Measurements from ENCODE around the gene SLC1A2. TPM values are rescaled to one million over a fixed set of nuclear protein-coding genes. Genes with fewer than 3 reads are reported as not detected.

Gene SLC1A2
- total RNA-seq (under 1 TPM in 1 of 2 donors, not detected in 1; 0.12 TPM), total RNA-seq (0.12 to 0.23 reads per million in 2 donors)

DNA sequence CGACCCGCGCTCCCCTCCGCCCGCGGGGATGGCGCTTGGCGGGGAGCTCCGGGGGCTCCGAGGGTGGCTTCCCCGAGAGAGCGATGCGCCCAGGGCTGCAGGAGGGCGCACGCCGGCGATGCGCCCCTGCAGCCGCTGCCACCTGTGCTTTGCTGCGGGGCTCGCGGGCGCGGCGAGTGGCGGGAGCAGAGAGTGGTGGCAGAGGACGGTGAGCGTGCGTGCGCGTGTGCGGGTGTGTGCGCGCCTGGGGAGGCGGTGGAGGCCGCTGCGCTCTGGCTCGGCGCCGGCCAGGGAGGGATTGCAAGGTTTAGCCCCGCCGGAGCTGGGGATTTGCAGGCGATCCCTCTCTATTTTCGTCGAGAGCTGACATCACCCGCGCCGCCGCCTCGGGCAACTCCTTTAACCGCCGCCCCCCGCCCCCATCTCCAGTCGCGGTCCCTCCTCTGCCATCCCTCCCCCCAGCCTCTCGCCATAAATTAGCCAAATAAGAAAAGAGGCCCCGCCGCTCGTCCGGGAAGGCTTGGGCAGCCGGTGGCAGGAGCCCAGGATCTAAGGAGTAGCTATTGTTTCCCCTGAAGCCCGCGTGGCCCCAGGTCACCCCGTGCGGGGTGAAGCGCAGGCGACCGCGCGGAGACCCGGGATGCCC, at the start of gene SLC1A2:
Gene SLC1A2 (minus strand): TSS at position 375 of the 646 bp plus-strand sequence. CDS start 592 bp downstream, outside the sequence.
- Mint-ChIP-seq H3K4me1 (peaks cover 12% of the 10 kb centered on the region), H3K27ac (no peak within 1 kb of the TSS), H3K27me3 (peaks cover 86% of the 10 kb centered on the region), H3K36me3 (ENCODE audit: low read depth) (peaks cover 7% of the 10 kb centered on the region), H3K4me3 (peak within 1 kb of the TSS; percentile 80)
- ATAC-seq (no peak), DNase-seq (no peak)
- no peaks in the 10 kb centered on the region for H3K9me3 ChIP-seq (ENCODE audit: control insufficient read depth, low read length, poor library complexity, severe bottlenecking)

DNA sequence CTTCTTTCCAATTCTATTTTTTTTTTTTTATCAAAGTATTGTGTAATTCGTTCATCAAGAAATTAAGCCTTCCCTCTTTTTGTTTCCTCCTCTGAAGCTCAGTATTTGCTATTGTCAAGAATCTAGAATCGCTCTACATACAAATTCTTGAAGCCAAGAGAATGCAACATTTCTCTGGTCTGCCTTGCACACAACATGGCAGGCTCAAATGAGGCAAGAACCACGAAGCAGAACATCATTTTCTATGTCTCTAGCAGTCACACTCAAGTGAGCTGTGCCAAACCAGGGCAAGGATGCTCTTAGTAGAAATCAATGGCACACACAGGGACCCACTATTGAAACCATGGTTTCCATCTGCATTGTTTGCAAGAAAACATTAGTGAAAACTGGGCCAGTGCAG, 46.7 kb upstream of the SLC1A2 start:
- Mint-ChIP-seq H3K27me3 (peaks cover 89% of the 10 kb centered on the region), H3K4me1 (peaks cover 3% of the 10 kb centered on the region), H3K4me3 (no peak overlapping the region), H3K36me3 (ENCODE audit: low read depth) (peaks cover under 1% of the 10 kb centered on the region), H3K27ac (no peak overlapping the region)
- ATAC-seq (no peak), DNase-seq (no peak)
- H3K9me3 ChIP-seq (ENCODE audit: control insufficient read depth, low read length, poor library complexity, severe bottlenecking): no peaks in the 10 kb centered on the region

DNA sequence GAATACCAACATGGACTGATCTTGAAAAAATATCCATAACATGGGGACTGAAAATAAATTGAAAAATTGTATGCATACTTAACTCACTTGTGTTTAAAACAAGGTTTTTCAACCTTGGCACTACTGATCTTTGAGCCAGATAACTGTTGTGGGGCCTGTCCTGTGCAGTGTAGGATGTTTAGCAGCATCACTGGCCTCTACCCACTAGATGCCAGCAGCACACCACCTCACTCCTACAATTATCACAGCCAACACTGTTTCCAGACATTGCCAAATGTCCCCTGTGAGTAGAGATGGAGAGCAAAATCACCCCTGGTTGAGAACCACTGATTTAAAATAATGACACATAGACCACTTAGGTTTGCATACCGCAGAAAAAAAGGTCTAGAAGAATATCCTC, 45.0 kb upstream of the SLC1A2 start:
- ATAC-seq (no peak), DNase-seq (no peak)
- Mint-ChIP-seq H3K4me3 (no peak overlapping the region), H3K4me1 (peaks cover 3% of the 10 kb centered on the region), H3K27me3 (peaks cover 88% of the 10 kb centered on the region), H3K36me3 (ENCODE audit: low read depth) (no peaks in the 10 kb centered on the region), H3K27ac (no peak overlapping the region)
- H3K9me3 ChIP-seq (ENCODE audit: control insufficient read depth, low read length, poor library complexity, severe bottlenecking): no peaks in the 10 kb centered on the region

DNA sequence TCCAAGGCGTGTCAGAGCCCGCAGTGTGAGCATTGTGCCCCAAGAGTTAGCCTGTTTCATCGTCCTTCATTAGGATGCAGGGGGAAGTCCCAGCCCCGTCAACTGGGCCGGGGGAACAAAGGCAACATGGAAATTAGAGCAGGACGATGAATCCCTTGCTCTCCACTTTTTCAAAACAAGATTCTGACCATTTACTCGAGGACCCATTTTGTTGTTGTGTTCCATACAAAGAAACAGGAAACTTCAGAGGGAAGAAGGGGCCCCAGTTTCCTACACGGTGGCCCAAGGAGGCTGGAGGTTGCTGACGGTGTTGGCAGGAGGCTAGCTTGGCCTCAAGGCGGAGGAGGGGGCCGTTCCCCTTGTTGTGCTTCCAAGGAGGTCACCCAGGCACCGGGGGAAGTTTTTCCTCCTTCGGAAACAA, 44.0 kb upstream of the SLC1A2 start:
- no peak overlapping the region for H3K4me3 Mint-ChIP-seq
- H3K4me1 Mint-ChIP-seq: no peaks in the 10 kb centered on the region
- peaks cover 86% of the 10 kb centered on the region for H3K27me3 Mint-ChIP-seq
- no peak overlapping the region for H3K27ac Mint-ChIP-seq
- no peak for ATAC-seq
- no peak for DNase-seq
- no peaks in the 10 kb centered on the region for H3K9me3 ChIP-seq (ENCODE audit: control insufficient read depth, low read length, poor library complexity, severe bottlenecking)
- no peaks in the 10 kb centered on the region for H3K36me3 Mint-ChIP-seq (ENCODE audit: low read depth)

DNA sequence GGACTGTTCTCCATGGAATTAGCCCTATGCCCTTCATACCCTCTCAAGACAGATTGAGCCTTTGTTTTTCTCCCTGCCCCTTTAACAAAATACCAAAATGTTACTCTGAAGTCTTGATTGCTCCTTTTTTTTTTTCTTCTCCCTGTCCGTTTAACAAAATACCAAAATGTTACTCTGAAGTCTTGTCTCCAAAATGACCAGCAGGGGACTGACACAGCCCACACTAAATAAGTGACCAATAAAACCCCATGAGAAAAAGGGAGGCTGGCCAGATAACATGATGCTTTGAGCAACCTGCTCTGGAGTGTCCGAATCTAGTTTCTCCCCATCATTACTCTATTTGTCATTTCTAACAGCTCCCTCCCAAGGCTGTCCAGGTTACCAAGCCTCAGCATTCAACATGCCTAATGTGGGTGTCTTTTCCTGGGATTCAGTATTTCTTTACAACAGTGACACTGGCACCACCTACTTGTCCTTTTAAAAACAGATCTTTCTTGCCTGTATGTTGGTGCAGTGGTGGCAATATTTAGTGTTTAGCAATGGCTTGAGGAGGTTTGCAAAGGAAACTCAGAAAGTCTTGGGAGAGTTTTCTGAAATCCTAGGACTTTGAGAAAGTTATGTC, 42.7 kb upstream of the SLC1A2 start:
- DNase-seq (no peak), ATAC-seq (no peak)
- no peaks in the 10 kb centered on the region for H3K9me3 ChIP-seq (ENCODE audit: control insufficient read depth, low read length, poor library complexity, severe bottlenecking)
- Mint-ChIP-seq H3K36me3 (ENCODE audit: low read depth) (no peaks in the 10 kb centered on the region), H3K4me1 (no peaks in the 10 kb centered on the region), H3K27me3 (peaks cover 74% of the 10 kb centered on the region), H3K4me3 (no peak overlapping the region), H3K27ac (no peak overlapping the region)

DNA sequence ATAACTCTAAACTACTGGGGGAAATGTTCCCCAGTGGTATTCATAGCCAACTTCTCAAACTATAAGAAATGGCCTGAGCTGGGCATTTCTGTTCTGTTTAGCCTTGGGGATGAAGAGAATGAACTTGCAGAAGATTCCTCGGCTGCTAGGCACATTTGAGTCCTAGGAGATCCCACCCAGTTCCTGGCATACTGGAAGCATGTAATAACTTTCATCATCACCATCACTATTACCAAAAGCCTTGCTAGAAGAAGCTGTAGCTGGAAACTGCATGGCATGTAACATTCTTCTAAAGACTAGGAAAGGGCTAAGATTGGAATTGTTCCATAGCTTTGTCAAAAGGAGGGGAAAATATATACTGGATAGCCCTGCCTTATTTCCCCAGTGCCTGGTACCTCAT, 40.1 kb upstream of the SLC1A2 start:
- no peaks in the 10 kb centered on the region for H3K36me3 Mint-ChIP-seq (ENCODE audit: low read depth)
- no peak overlapping the region for H3K4me3 Mint-ChIP-seq

DNA sequence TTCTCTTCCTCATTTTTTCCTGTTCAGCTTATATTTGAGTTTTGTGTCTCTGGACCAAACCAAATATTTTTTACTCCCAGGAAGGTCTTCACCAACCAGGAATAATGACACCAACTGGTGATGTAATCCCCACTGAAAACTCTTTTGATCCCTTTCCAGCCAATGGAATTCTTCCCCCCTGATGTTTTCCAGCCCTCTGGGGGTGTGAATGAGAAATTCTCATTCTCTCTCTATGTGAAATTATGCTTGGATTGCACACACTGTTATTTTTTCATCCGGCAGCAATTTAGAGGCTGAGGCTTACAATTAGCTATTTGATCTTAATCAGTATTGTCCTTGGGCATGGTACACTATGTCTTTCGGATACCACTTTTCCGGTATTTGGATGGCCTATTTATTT, 39.5 kb upstream of the SLC1A2 start:
- Mint-ChIP-seq H3K36me3 (ENCODE audit: low read depth) (no peaks in the 10 kb centered on the region), H3K4me1 (no peaks in the 10 kb centered on the region), H3K4me3 (no peak overlapping the region), H3K27ac (no peak overlapping the region), H3K27me3 (peaks cover 68% of the 10 kb centered on the region)
- no peak for ATAC-seq
- DNase-seq: no peak
- no peaks in the 10 kb centered on the region for H3K9me3 ChIP-seq (ENCODE audit: control insufficient read depth, low read length, poor library complexity, severe bottlenecking)

More for the DNA sequence above, 40.1 kb upstream of the SLC1A2 start:
- H3K4me1 Mint-ChIP-seq: no peaks in the 10 kb centered on the region
- ATAC-seq: no peak
- DNase-seq: no peak
- H3K27ac Mint-ChIP-seq: no peak overlapping the region
- no peaks in the 10 kb centered on the region for H3K9me3 ChIP-seq (ENCODE audit: control insufficient read depth, low read length, poor library complexity, severe bottlenecking)
- H3K27me3 Mint-ChIP-seq: peaks cover 70% of the 10 kb centered on the region

DNA sequence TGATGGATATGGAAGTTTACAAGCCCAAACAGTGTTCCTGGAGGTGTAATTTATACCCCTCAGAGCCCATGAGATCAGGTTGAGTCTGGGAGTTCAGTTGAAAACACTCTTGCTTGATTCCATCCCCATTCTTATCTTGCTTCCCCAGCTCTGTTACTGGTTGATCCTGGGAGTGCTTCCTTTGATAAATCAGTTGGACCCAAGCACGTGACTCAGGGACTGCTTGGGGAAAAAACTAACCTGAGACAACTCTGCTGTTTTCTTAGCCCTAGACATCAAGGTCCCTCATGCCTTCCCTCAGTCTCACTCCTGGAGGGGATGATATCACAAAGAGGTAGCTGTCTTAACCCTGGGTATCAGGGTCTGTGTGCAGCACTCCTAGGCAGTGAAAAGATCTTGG, 35.0 kb upstream of the SLC1A2 start:
- H3K27me3 Mint-ChIP-seq: peaks cover 39% of the 10 kb centered on the region
- peaks cover 2% of the 10 kb centered on the region for H3K36me3 Mint-ChIP-seq (ENCODE audit: low read depth)
- H3K4me3 Mint-ChIP-seq: no peak overlapping the region
- no peaks in the 10 kb centered on the region for H3K4me1 Mint-ChIP-seq
- no peak for DNase-seq
- no peaks in the 10 kb centered on the region for H3K9me3 ChIP-seq (ENCODE audit: control insufficient read depth, low read length, poor library complexity, severe bottlenecking)
- H3K27ac Mint-ChIP-seq: no peak overlapping the region
- no peak for ATAC-seq

DNA sequence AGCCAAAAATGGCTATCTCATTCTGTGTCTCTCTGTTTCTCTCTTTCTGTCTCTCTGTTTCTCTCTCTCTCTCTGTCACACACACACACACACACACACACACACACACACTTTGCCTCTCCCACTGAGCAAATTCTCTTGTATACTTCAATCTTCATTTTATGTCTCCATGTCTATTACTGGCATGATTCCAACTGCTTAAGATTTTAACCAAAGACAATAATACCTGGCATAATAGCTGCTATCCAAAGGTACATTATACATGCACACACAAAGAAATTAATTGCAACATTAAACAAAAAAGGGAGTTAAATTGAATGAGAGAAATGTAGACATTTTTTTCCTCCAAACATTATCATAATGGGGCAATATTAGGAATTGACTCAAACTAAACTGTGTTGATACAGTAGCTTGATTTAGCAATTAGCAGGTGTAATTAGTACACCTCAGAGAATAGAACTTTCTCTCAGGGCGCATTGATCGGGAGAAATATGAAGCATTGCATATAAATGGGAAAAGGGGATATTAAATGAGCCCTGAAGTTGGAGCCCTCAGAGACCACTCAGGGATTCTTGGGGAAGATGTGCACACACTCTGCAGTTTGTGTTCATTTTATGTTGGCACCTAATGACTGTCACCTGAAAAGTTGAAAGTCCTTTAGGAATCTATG, 17.4 kb upstream of the SLC1A2 start:
- H3K4me1 Mint-ChIP-seq: no peaks in the 10 kb centered on the region
- H3K27ac Mint-ChIP-seq: no peak overlapping the region
- no peak for ATAC-seq
- no peak for DNase-seq
- no peaks in the 10 kb centered on the region for H3K36me3 Mint-ChIP-seq (ENCODE audit: low read depth)
- H3K4me3 Mint-ChIP-seq: no peak overlapping the region
- H3K9me3 ChIP-seq (ENCODE audit: control insufficient read depth, low read length, poor library complexity, severe bottlenecking): no peaks in the 10 kb centered on the region
- H3K27me3 Mint-ChIP-seq: peaks cover 79% of the 10 kb centered on the region

DNA sequence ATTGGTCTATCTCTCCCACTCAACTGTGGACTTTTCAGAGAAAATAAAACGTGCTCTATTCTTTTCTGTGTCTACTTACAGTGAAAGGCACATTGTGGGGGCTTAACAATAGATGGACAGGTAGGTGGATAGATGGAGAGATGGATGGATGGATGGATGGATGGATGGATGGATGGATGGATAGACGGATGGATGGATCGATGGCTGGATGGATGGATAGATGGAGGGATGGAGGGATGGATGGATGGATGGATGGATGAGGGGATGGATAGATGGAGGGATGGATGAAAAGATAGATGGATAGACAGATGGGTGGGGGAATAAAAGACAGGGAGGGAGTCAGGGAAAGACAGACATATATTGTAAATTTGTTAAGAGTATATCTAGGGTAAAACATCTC, 14.2 kb upstream of the SLC1A2 start:
- Mint-ChIP-seq H3K27me3 (peaks cover 80% of the 10 kb centered on the region), H3K27ac (no peak overlapping the region), H3K36me3 (ENCODE audit: low read depth) (peaks cover 3% of the 10 kb centered on the region), H3K4me3 (no peak overlapping the region), H3K4me1 (peaks cover 2% of the 10 kb centered on the region)
- ATAC-seq (no peak), DNase-seq (no peak)
- no peaks in the 10 kb centered on the region for H3K9me3 ChIP-seq (ENCODE audit: control insufficient read depth, low read length, poor library complexity, severe bottlenecking)

DNA sequence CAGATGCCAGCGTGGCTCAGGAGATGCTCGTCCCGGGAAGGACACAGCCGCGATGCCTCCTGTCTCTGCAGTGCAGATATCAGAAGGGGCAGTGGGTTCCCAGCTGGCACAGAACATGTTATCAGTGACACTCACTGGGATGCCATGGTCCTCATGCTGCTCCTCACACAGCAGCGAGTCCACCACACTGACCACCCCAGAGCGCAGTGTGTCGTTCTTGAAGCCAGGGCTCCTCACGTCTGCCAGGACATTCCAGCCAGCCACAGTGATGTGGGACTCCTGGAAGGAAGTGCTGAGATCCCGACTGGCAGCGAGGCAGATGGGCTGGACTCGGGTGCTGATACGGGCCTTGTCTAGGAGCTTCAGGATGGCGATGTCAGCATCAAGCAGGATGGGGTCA, 13.1 kb upstream of the SLC1A2 start:
- Mint-ChIP-seq H3K36me3 (ENCODE audit: low read depth) (peaks cover 3% of the 10 kb centered on the region), H3K27ac (no peak overlapping the region), H3K4me3 (no peak overlapping the region), H3K27me3 (peaks cover 80% of the 10 kb centered on the region), H3K4me1 (peaks cover 2% of the 10 kb centered on the region)
- ATAC-seq: no peak
- no peaks in the 10 kb centered on the region for H3K9me3 ChIP-seq (ENCODE audit: control insufficient read depth, low read length, poor library complexity, severe bottlenecking)
- DNase-seq: no peak

DNA sequence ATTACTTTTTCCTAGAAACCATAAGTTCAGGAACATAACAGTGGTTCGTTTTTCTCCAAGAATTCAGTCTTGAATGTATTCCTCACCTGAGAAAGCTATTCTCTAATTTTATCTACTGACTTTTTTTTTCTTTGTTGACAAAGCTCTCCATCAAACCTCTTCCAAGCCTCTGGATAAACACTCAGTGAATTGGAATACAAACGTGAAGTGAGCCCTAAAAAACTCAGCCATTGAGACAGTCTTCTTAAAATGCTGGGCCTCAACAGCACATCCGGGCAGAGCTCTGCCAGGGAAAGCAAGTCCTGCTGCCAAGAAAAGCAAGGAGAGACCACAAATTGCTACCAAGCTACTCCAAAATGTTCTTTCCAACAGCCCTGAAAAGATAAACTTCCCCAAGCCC, 7.7 kb upstream of the SLC1A2 start:
- H3K4me1 Mint-ChIP-seq: peaks cover 5% of the 10 kb centered on the region
- no peak overlapping the region for H3K4me3 Mint-ChIP-seq
- peaks cover 3% of the 10 kb centered on the region for H3K36me3 Mint-ChIP-seq (ENCODE audit: low read depth)

DNA sequence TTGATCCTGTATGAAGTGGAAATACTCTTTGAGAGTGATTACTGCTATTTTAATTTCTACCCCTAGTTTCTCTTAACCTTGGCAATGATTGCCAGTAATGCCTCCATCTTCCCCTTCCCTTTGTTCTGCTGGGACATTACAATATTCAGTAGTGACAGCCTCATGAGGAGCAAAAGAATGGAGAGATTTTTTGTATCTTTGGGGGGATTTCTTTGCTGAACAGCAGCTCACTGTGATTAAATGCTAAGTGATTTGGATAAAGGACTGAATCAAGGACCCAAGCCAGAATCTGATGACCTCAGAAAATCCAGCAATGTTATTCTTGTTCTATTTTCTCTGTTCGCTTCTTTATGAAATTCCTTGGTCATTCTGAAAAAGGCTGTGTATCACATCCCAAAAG, 7.0 kb upstream of the SLC1A2 start:
- H3K36me3 Mint-ChIP-seq (ENCODE audit: low read depth): peaks cover 3% of the 10 kb centered on the region
- ATAC-seq: no peak

More for the DNA sequence above, 7.7 kb upstream of the SLC1A2 start:
- no peaks in the 10 kb centered on the region for H3K9me3 ChIP-seq (ENCODE audit: control insufficient read depth, low read length, poor library complexity, severe bottlenecking)
- Mint-ChIP-seq H3K27ac (no peak overlapping the region), H3K27me3 (peaks cover 93% of the 10 kb centered on the region)
- no peak for DNase-seq
- ATAC-seq: no peak

More for the DNA sequence above, 7.0 kb upstream of the SLC1A2 start:
- H3K9me3 ChIP-seq (ENCODE audit: control insufficient read depth, low read length, poor library complexity, severe bottlenecking): no peaks in the 10 kb centered on the region
- Mint-ChIP-seq H3K27ac (no peak overlapping the region), H3K4me1 (peaks cover 5% of the 10 kb centered on the region), H3K27me3 (peaks cover 94% of the 10 kb centered on the region), H3K4me3 (no peak overlapping the region)
- DNase-seq: no peak

Data from T-helper 17 cell (primary cell).